Activated B cell treated with CpG ODN at 0.5 μM for 24 hours (primary cell): ENCODE measurements around the gene HOXC4. TPM values are rescaled to one million over a fixed set of nuclear protein-coding genes. Genes with fewer than 3 reads are reported as not detected.

Experiments
- ATAC-seq: fragments of 200-7000 bp; cut with Tn5 transposase; one replicate; pipeline ENCODE4 v1.10.0; 2021; ENCODE audit warnings: low read depth, mild to moderate bottlenecking, moderate library complexity
- CTCF ChIA-PET: fragments of 350-600 bp; sonication (Branson Sonifier 250); formaldehyde crosslinking; loops from one replicate; lab custom pipeline; 2021; ENCODE audit warnings: antibody characterized with exemption; lab: Charles Lee
- POLR2A ChIA-PET: fragments of 350-600 bp; sonication (Branson Sonifier 250); formaldehyde crosslinking; loops from one replicate; lab custom pipeline; 2021; ENCODE audit warnings: antibody characterized with exemption; lab: Charles Lee
- DNase-seq: peaks from one replicate; pipeline ENCODE4 v3.0.0; 2022
- H3K27ac Mint-ChIP-seq: one replicate; pipeline ENCODE4 v1.8.0; 2020; ENCODE audit warnings: mixed read lengths
- H3K27me3 Mint-ChIP-seq: one replicate; pipeline ENCODE4 v1.8.0; 2021; ENCODE audit warnings: mixed read lengths
- H3K36me3 Mint-ChIP-seq: one replicate; pipeline ENCODE4 v1.8.0; 2021; ENCODE audit warnings: low read depth, mixed read lengths
- H3K4me1 Mint-ChIP-seq: one replicate; pipeline ENCODE4 v1.8.0; 2021; ENCODE audit warnings: mixed read lengths
- H3K4me3 Mint-ChIP-seq: one replicate; pipeline ENCODE4 v1.8.0; 2020; ENCODE audit warnings: mild to moderate bottlenecking, mixed read lengths
- H3K9me3 Mint-ChIP-seq: one replicate; pipeline ENCODE4 v1.8.0; 2020; ENCODE audit warnings: mixed read lengths
- CTCF ChIP-seq: fragments of 200-600 bp; IDR thresholded peaks from one replicate; pipeline ENCODE4 v1.8.0; 2022; ENCODE audit warnings: antibody characterized with exemption, mild to moderate bottlenecking
- intact Hi-C: fragments of 100-400 bp; cut with micrococcal nuclease; formaldehyde crosslinking; loops from one replicate; pipeline ENCODE4 v1.15.1; 2024
- total RNA-seq: library from RNA; stranded (reverse); gene quantifications from 2 replicates; pipeline ENCODE4 v1.2.3, GENCODE V29; 2022

Gene HOXC4
- total RNA-seq, 1 donor from 2014 or later: 4.3 TPM

- POLR2A ChIA-PET: interaction anchor here (0.6 kb wide), 1 partner anchor 12 kb away, joined by 3 read pairs; no protein-coding TSS in a partner anchor
- Mint-ChIP-seq H3K27me3 (peaks cover 59% of the 10 kb centered on the region), H3K36me3 (no peaks in the 10 kb centered on the region), H3K27ac (no peak overlapping the region), H3K9me3 (no peaks in the 10 kb centered on the region), H3K4me3 (no peak overlapping the region), H3K4me1 (peaks cover 12% of the 10 kb centered on the region)
- no peak for DNase-seq
- intact Hi-C loops: no loop called here
- no peak for TF ChIP-seq CTCF
- CTCF ChIA-PET: interaction anchor here (1.1 to 1.3 kb wide), 3 partner anchors 21 to 188 kb away, joined by 3 to 4 read pairs (median 3); no protein-coding TSS in a partner anchor
- no peak for ATAC-seq
Measured at GRCh38 chr12:54026640-54027441, 26.8 kb upstream of the HOXC4 start.

- DNase-seq (no peak), ATAC-seq (no peak)
- Mint-ChIP-seq H3K4me1 (peaks cover 13% of the 10 kb centered on the region), H3K27me3 (peaks cover 59% of the 10 kb centered on the region), H3K9me3 (no peaks in the 10 kb centered on the region), H3K36me3 (no peaks in the 10 kb centered on the region), H3K4me3 (no peak overlapping the region), H3K27ac (no peak overlapping the region)
- ChIA-PET CTCF (interaction anchor here (1.1 to 1.8 kb wide), 4 partner anchors 22 to 187 kb away, joined by 3 to 7 read pairs (median 4); no protein-coding TSS in a partner anchor), POLR2A (interaction anchor here (0.6 kb wide), 2 partner anchors 11 to 352 kb away, joined by 3 read pairs; no protein-coding TSS in a partner anchor)
- TF ChIP-seq CTCF: no peak
- intact Hi-C loops: no loop called here
Measured at GRCh38 chr12:54027442-54027786, 26.2 kb upstream of the HOXC4 start.

GRCh38 chr12:54028314-54029201 is 25.1 kb upstream of the HOXC4 start, which contains the start of gene HOXC6:
HOXC6 (plus strand) TSS chr12:54028440; CDS start chr12:54028522, 82 bp downstream.
- H3K4me1 Mint-ChIP-seq: peaks cover 24% of the 10 kb centered on the region
- DNase-seq (no peak), ATAC-seq (no peak)
- no peak within 1 kb of the TSS for H3K27ac Mint-ChIP-seq
- H3K27me3 Mint-ChIP-seq: peaks cover 60% of the 10 kb centered on the region
- H3K36me3 Mint-ChIP-seq: no peaks in the 10 kb centered on the region
- ChIA-PET POLR2A (interaction anchor here (0.6 to 1.5 kb wide), 3 partner anchors 11 to 173 kb away, joined by 3 to 5 read pairs (median 4); no protein-coding TSS in a partner anchor), CTCF (interaction anchor here (0.7 to 4.9 kb wide), 4 partner anchors 22 to 179 kb away, joined by 3 to 65 read pairs (median 5); no protein-coding TSS in a partner anchor)
- no peak for TF ChIP-seq CTCF
- intact Hi-C loops: no loop called here
- H3K9me3 Mint-ChIP-seq: no peaks in the 10 kb centered on the region
- peak within 1 kb of the TSS; percentile 24 for H3K4me3 Mint-ChIP-seq

GRCh38 chr12:54029529-54030441 is 23.9 kb upstream of the HOXC4 start:
- no peaks in the 10 kb centered on the region for H3K36me3 Mint-ChIP-seq
- DNase-seq: no peak
- H3K4me3 Mint-ChIP-seq: peak overlapping the region; percentile 25
- H3K27ac Mint-ChIP-seq: no peak overlapping the region
- ChIA-PET POLR2A (no interaction called here), CTCF (interaction anchor here (4.9 to 6.3 kb wide), 2 partner anchors 162 to 177 kb away, joined by 65 to 98 read pairs; partner anchors contain the start of gene SMUG1)
- intact Hi-C loops: loop anchor here (5.0 kb wide), 2 partner anchors 32 to 67 kb away; no protein-coding TSS in a partner anchor
- TF ChIP-seq CTCF: no peak
- peaks cover 61% of the 10 kb centered on the region for H3K27me3 Mint-ChIP-seq
- H3K9me3 Mint-ChIP-seq: no peaks in the 10 kb centered on the region
- peaks cover 29% of the 10 kb centered on the region for H3K4me1 Mint-ChIP-seq
- ATAC-seq: no peak
